ENCODE measurements around the gene SMARCD1. TPM values are rescaled to one million over a fixed set of nuclear protein-coding genes. Genes with fewer than 3 reads are reported as not detected.
A peak's percentile ranks its signal among the peaks of the same experiment; 100 is the strongest.

SMARCD1 gene
- total RNA-seq, 2 donors from 2014 or later, result 34.2 to 52.7 TPM

DNA sequence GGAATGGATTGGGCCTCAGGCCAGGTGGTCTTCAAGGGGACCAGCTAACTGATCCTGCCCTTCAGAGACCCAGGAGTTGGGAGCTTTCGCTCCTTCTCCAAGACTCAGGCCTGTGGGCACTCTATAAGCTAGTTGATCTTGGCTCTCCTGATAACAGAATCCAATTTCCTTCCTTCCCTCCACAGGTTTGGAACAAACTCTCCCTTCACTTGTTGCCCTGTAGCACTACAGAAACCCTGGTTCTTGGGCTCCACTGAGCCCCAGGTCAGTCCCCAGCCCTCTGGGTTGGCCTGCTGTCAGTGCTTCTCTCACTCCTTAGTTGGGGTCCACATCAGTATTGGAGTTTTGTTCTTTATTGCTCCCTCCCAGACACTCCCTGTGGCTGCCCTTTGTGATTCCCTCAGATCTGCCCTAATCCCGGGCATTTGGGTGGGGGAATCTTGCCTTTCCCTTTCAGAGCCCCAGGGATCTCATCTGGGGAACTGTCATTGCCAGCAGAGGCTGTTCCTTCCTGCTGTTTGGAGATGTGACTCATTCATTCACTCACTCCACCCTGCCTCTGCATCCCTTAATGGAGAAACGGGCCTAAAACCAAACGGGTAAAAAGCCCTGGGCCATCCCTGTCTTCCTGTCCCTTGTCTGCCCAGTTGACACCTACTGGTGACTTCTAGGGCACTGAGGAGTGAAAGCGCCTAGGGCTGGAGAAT, 14.3 kb downstream of the SMARCD1 start:
- no peak overlapping the region for H3K27ac ChIP-seq
- no peak for TF ChIP-seq POLR2A (IDR thresholded peaks at IDR 0.05)
- TF ChIP-seq, protein P1, sequence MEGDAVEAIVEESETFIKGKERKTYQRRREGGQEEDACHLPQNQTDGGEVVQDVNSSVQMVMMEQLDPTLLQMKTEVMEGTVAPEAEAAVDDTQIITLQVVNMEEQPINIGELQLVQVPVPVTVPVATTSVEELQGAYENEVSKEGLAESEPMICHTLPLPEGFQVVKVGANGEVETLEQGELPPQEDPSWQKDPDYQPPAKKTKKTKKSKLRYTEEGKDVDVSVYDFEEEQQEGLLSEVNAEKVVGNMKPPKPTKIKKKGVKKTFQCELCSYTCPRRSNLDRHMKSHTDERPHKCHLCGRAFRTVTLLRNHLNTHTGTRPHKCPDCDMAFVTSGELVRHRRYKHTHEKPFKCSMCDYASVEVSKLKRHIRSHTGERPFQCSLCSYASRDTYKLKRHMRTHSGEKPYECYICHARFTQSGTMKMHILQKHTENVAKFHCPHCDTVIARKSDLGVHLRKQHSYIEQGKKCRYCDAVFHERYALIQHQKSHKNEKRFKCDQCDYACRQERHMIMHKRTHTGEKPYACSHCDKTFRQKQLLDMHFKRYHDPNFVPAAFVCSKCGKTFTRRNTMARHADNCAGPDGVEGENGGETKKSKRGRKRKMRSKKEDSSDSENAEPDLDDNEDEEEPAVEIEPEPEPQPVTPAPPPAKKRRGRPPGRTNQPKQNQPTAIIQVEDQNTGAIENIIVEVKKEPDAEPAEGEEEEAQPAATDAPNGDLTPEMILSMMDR (IDR thresholded peaks at IDR 0.05), result no peak
- intact Hi-C loops (cut with DNase I), result no loop called here
- no peaks in the 10 kb centered on the region for H3K27me3 ChIP-seq
- peaks cover 12 to 45% of the 10 kb centered on the region in 2 donors for H3K36me3 ChIP-seq (replicated peaks in 1 of 2; ENCODE audit: insufficient read depth in 1 of 2, low read depth in 2 of 2)
- H3K4me3 ChIP-seq, result no peak overlapping the region
- peaks cover 14% of the 10 kb centered on the region for H3K4me1 ChIP-seq
- H3K9me3 ChIP-seq, result no peaks in the 10 kb centered on the region
- no peak for ATAC-seq
- DNase-seq, result no peak
- WGBS, 2 donors, result 79 to 87% methylated on average over 4 to 5 of the region's 5 CpGs

DNA sequence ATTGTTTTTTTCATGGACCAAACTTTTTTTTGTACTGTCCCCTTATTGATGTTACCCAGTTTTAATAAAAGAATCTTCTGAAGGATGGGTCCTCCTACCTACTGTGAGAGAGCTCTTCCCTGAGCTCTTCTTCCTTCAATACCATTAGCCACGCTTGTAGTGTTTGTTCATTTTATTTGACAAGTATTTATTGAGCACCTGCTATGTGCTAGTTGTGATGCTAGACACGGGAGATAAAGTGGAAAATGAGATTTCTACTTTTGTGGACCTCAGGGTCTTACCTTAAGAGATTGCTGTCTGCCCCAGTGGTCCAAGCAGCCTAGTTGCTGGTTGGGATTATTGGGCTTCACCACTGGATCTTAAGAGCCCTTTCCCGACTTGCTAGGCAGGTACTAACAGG, 15.4 kb downstream of the SMARCD1 start:
- H3K4me1 ChIP-seq, result peaks cover 16% of the 10 kb centered on the region
- TF ChIP-seq, protein P1 (IDR thresholded peaks at IDR 0.05), result no peak

DNA sequence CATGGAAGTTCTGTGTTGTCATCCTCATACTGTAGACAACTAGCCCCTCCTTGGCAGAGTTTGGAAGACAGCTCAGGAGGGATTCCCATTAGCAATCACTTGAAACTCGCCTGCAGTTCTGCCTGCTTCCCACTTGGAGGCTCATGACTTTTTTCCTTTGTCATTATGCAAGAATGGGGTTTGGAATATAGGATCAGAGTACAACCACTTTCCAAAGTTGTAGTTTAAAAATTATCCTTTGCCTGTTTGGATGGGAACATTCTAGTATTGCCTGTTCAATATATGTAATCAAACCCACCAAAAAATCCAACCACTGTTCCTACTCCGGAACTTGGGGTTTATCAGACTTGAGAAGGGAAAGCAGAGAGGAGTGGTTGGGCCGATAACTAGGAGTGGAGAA, 16.5 kb downstream of the SMARCD1 start:
- peaks cover 12 to 27% of the 10 kb centered on the region in 2 donors for H3K36me3 ChIP-seq (replicated peaks in 1 of 2; ENCODE audit: insufficient read depth in 1 of 2, low read depth in 2 of 2)
- no peak for DNase-seq
- no peaks in the 10 kb centered on the region for H3K27me3 ChIP-seq
- no peak overlapping the region for H3K27ac ChIP-seq
- TF ChIP-seq POLR2A (IDR thresholded peaks at IDR 0.05), result no peak
- TF ChIP-seq, protein P1 (IDR thresholded peaks at IDR 0.05), result peak in 4 of 7 experiments; percentile 22 to 34 (median 30)
- peaks cover 16% of the 10 kb centered on the region for H3K4me1 ChIP-seq
- no peak overlapping the region for H3K4me3 ChIP-seq
- intact Hi-C loops (cut with DNase I), result no loop called here
- WGBS, 2 donors, result 64 to 71% methylated on average over 3 of the region's 3 CpGs
- no peak for ATAC-seq
- H3K9me3 ChIP-seq, result no peaks in the 10 kb centered on the region

More for the DNA sequence above, 15.4 kb downstream of the SMARCD1 start:
- H3K27ac ChIP-seq, result no peak overlapping the region
- DNase-seq (no peak), ATAC-seq (no peak)
- 80 to 85% methylated on average over 3 of the region's 3 CpGs for WGBS, 2 donors
- H3K4me3 ChIP-seq, result no peak overlapping the region
- no peaks in the 10 kb centered on the region for H3K9me3 ChIP-seq
- H3K36me3 ChIP-seq (replicated peaks in 1 of 2; ENCODE audit: insufficient read depth in 1 of 2, low read depth in 2 of 2), result peaks cover 12 to 34% of the 10 kb centered on the region in 2 donors
- intact Hi-C loops (cut with DNase I), result no loop called here
- no peaks in the 10 kb centered on the region for H3K27me3 ChIP-seq

DNA sequence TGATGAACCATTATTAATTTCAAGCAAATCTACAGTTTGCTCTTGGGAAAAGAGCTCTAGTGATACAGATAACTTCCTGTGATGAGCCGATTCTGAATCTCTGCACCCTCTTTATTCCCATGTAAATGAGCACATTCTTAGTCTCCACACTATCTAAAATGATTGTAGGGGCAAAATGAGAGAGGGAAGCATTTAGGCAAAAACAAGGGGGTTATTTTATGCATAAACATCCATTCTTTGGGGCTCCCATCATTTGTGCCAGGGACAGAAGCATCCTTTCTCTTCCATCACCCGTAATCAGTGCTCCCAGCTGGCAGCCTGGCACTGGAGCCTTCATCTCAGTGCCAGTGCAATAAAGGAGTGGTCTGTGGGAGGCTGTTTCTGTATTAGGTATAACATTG, 17.0 kb downstream of the SMARCD1 start:
- Histone ChIP-seq H3K4me3 (no peak overlapping the region), H3K36me3 (replicated peaks in 1 of 2; ENCODE audit: insufficient read depth in 1 of 2, low read depth in 2 of 2) (peaks cover 12 to 22% of the 10 kb centered on the region in 2 donors), H3K27me3 (no peaks in the 10 kb centered on the region), H3K27ac (no peak overlapping the region), H3K9me3 (no peaks in the 10 kb centered on the region), H3K4me1 (peaks cover 16% of the 10 kb centered on the region)
- DNase-seq (no peak), ATAC-seq (no peak)
- TF ChIP-seq, protein P1 (IDR thresholded peaks at IDR 0.05), result no peak
- TF ChIP-seq POLR2A (IDR thresholded peaks at IDR 0.05), result no peak
- intact Hi-C loops (cut with DNase I), result no loop called here
- WGBS, 2 donors, result 79 to 85% methylated on average over 2 of the region's 2 CpGs
